Sigmoid colon (tissue), 7 donors: ENCODE results near the gene ZFAND6. TPM values are rescaled to one million over a fixed set of nuclear protein-coding genes. Genes with fewer than 3 reads are reported as not detected.

Experiments used
- DNase-seq: peaks from one replicate; pipeline ENCODE4 v3.0.0-alpha.2; 2019
- H3K27ac ChIP-seq, 4 donors: fragments of 200-600 bp; sonication (generic); one replicate each; pipeline ENCODE4 v1.5.1; 2016 to 2019; ENCODE audit warnings: mild to moderate bottlenecking in 1 of 4
- H3K27me3 ChIP-seq, 3 donors: fragments of 200-600 bp; sonication (generic); one replicate each; pipeline ENCODE4 v1.5.1; 2019; ENCODE audit warnings: mild to moderate bottlenecking in 1 of 3
- H3K36me3 ChIP-seq, 4 donors: fragments of 200-600 bp; sonication (generic); one replicate each; pipeline ENCODE4 v1.5.1; 2016 to 2019
- H3K4me1 ChIP-seq, 4 donors: fragments of 200-600 bp; sonication (generic); one replicate each; pipeline ENCODE4 v1.5.1; 2017 to 2019
- H3K4me3 ChIP-seq, 4 donors: fragments of 200-600 bp; sonication (generic); one replicate each; pipeline ENCODE4 v1.5.1; 2017 to 2019; ENCODE audit warnings: mild to moderate bottlenecking in 2 of 4, moderate library complexity in 1 of 4
- H3K9me3 ChIP-seq, 4 donors: fragments of 200-600 bp in 3 of 4; sonication (generic) in 3 of 4; one replicate each; pipeline versions ENCODE4 v1.5.1 to v1.6.1; 2013 to 2019
- CTCF ChIP-seq, 4 experiments: fragments of 450-650 bp in 3 of 4; fragments of 200-600 bp in 1 of 4; IDR thresholded peaks; one replicate each; pipeline ENCODE4 v1.5.1; 2016 to 2019; ENCODE audit warnings: antibody characterized with exemption in 4 of 4, mild to moderate bottlenecking in 3 of 4, moderate library complexity in 2 of 4
- EP300 ChIP-seq, 4 donors: sonication (generic); formaldehyde crosslinking; IDR thresholded peaks; one replicate each; pipeline ENCODE4 v1.6.1; 2017; ENCODE audit warnings: antibody characterized with exemption in 4 of 4
- POLR2A ChIP-seq, 2 donors: fragments of 450-650 bp; IDR thresholded peaks; one replicate each; pipeline ENCODE4 v1.6.1; 2016; ENCODE audit warnings: antibody characterized with exemption in 2 of 2, mild to moderate bottlenecking in 2 of 2, moderate library complexity in 2 of 2
- POLR2AphosphoS5 ChIP-seq, 4 donors: sonication (generic); formaldehyde crosslinking; IDR thresholded peaks; one replicate each; pipeline ENCODE4 v1.6.1; 2017; ENCODE audit warnings: antibody characterized with exemption in 4 of 4
- WGBS, 2 donors: extraction: QIAGEN DNeasy Blood & Tissue Kit; methylation state at CpG; one replicate each; pipeline ENCODE4 v1.1.7; 2013; 5-methylcytosine and 5-hydroxymethylcytosine counted together
- intact Hi-C: fragments of 100-400 bp; cut with DNase I; formaldehyde crosslinking; loops from one replicate; pipeline ENCODE4 v1.15.1; 2023
- polyA plus RNA-seq, 3 donors: library from polyadenylated mRNA; stranded (reverse); fragments of 200-250 nt; gene quantifications; one replicate each; pipeline ENCODE4 v1.2.3, GENCODE V29; 2013
- total RNA-seq, 4 donors: library from RNA; depleted of rRNA; stranded (reverse); fragments of >200 nt; gene quantifications; one replicate each; pipeline ENCODE4 v1.1.0, GENCODE V29; 2016
- donor health status: healthy with polysubstance abuse.
- donor health status: Bipolar disorder and iron deficiency.
- donor health status: healthy.

The ZFAND6 gene
- total and polyA plus RNA-seq, 7 donors, result 65.8 to 188 (median 138) TPM

- Histone ChIP-seq H3K4me3 (no peak overlapping the region), H3K27me3 (no peaks in the 10 kb centered on the region), H3K27ac (no peak overlapping the region), H3K36me3 (no peaks in the 10 kb centered on the region), H3K4me1 (peaks cover 0 to 34% (median 16%) of the 10 kb centered on the region in 4 donors), H3K9me3 (no peaks in the 10 kb centered on the region)
- 24 to 48% methylated on average over 1 of the region's 1 CpG for WGBS, 2 donors
- DNase-seq, result no peak
- intact Hi-C loops, result no loop called here
- no peak for TF ChIP-seq CTCF (IDR thresholded peaks at IDR 0.05)
- TF ChIP-seq POLR2AphosphoS5 (IDR thresholded peaks at IDR 0.05), result no peak
- TF ChIP-seq EP300 (IDR thresholded peaks at IDR 0.05), result no peak
- no peak for TF ChIP-seq POLR2A (IDR thresholded peaks at IDR 0.05)
These were observed 46.1 kb downstream of the ZFAND6 start for GRCh38 chr15:80105595-80105994.

GRCh38 chr15:80106051-80106450, 46.6 kb downstream of the ZFAND6 start:
- Histone ChIP-seq H3K4me1 (peaks cover 0 to 34% (median 16%) of the 10 kb centered on the region in 4 donors), H3K27ac (no peak overlapping the region), H3K9me3 (no peaks in the 10 kb centered on the region), H3K36me3 (no peaks in the 10 kb centered on the region), H3K4me3 (no peak overlapping the region), H3K27me3 (no peaks in the 10 kb centered on the region)
- WGBS, 2 donors, result 96 to 97% methylated on average over 4 of the region's 4 CpGs
- DNase-seq, result no peak
- no peak for TF ChIP-seq POLR2AphosphoS5 (IDR thresholded peaks at IDR 0.05)
- TF ChIP-seq CTCF (IDR thresholded peaks at IDR 0.05), result no peak
- no peak for TF ChIP-seq EP300 (IDR thresholded peaks at IDR 0.05)
- TF ChIP-seq POLR2A (IDR thresholded peaks at IDR 0.05), result no peak
- intact Hi-C loops, result no loop called here

GRCh38 chr15:80107204-80107603, 47.7 kb downstream of the ZFAND6 start:
- intact Hi-C loops, result no loop called here
- WGBS, 2 donors, result 95 to 98% methylated on average over 6 of the region's 6 CpGs
- Histone ChIP-seq H3K36me3 (no peaks in the 10 kb centered on the region), H3K4me3 (no peak overlapping the region), H3K4me1 (peaks cover 0 to 36% (median 16%) of the 10 kb centered on the region in 4 donors), H3K9me3 (no peaks in the 10 kb centered on the region), H3K27ac (no peak overlapping the region), H3K27me3 (no peaks in the 10 kb centered on the region)
- no peak for DNase-seq
- TF ChIP-seq POLR2A (IDR thresholded peaks at IDR 0.05) (no peak), POLR2AphosphoS5 (IDR thresholded peaks at IDR 0.05) (no peak), EP300 (IDR thresholded peaks at IDR 0.05) (no peak), CTCF (IDR thresholded peaks at IDR 0.05) (no peak)

- 76 to 82% methylated on average over 2 to 3 of the region's 3 CpGs for WGBS, 2 donors
These were observed 48.3 kb downstream of the ZFAND6 start for GRCh38 chr15:80107774-80108173.

More at GRCh38 chr15:80107774-80108173, 48.3 kb downstream of the ZFAND6 start:
- no peak for TF ChIP-seq POLR2AphosphoS5 (IDR thresholded peaks at IDR 0.05)
- TF ChIP-seq CTCF (IDR thresholded peaks at IDR 0.05), result no peak
- no peak for TF ChIP-seq EP300 (IDR thresholded peaks at IDR 0.05)
- no peak for TF ChIP-seq POLR2A (IDR thresholded peaks at IDR 0.05)
- intact Hi-C loops, result no loop called here
- H3K36me3 ChIP-seq, result no peaks in the 10 kb centered on the region
- no peaks in the 10 kb centered on the region for H3K27me3 ChIP-seq
- H3K4me3 ChIP-seq, result no peak overlapping the region
- no peaks in the 10 kb centered on the region for H3K9me3 ChIP-seq
- no peak for DNase-seq
- H3K4me1 ChIP-seq, result peaks cover 0 to 38% (median 16%) of the 10 kb centered on the region in 4 donors
- H3K27ac ChIP-seq, result no peak overlapping the region
